22Rv1 (cell line): ENCODE results near the gene ESD.

Experiments used
- ZFX ChIP-seq: fragments of 450-650 bp; IDR thresholded peaks from 2 replicates; pipeline ENCODE4 v1.6.1; 2017; ENCODE audit warnings: antibody characterized with exemption, borderline replicate concordance
- TF ChIP-seq, protein P1 (sequence below): fragments of 450-650 bp; IDR thresholded peaks from 2 replicates; pipeline ENCODE4 v1.5.1; 2017; ENCODE audit warnings: mild to moderate bottlenecking

GRCh38 chr13:46778890-46779289, 18.1 kb downstream of the ESD start:
- TF ChIP-seq, protein P1, sequence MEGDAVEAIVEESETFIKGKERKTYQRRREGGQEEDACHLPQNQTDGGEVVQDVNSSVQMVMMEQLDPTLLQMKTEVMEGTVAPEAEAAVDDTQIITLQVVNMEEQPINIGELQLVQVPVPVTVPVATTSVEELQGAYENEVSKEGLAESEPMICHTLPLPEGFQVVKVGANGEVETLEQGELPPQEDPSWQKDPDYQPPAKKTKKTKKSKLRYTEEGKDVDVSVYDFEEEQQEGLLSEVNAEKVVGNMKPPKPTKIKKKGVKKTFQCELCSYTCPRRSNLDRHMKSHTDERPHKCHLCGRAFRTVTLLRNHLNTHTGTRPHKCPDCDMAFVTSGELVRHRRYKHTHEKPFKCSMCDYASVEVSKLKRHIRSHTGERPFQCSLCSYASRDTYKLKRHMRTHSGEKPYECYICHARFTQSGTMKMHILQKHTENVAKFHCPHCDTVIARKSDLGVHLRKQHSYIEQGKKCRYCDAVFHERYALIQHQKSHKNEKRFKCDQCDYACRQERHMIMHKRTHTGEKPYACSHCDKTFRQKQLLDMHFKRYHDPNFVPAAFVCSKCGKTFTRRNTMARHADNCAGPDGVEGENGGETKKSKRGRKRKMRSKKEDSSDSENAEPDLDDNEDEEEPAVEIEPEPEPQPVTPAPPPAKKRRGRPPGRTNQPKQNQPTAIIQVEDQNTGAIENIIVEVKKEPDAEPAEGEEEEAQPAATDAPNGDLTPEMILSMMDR: no peak
- TF ChIP-seq ZFX: no peak
